B cell (primary cell): ENCODE results near the gene CCL8.

Experiments used
- EZH2 ChIP-seq: IDR thresholded peaks from 2 replicates; pipeline ENCODE4 v1.6.1; 2012; ENCODE audit warnings: borderline replicate concordance, low read depth, mild to moderate bottlenecking, moderate library complexity, low read length; ENCODE audit not compliant: insufficient read depth, poor library complexity, severe bottlenecking
- TF ChIP-seq, protein P1 (sequence below): fragments of 200-600 bp; IDR thresholded peaks from one replicate; pipeline ENCODE4 v1.8.0; 2022; ENCODE audit warnings: antibody characterized with exemption, mild to moderate bottlenecking

DNA sequence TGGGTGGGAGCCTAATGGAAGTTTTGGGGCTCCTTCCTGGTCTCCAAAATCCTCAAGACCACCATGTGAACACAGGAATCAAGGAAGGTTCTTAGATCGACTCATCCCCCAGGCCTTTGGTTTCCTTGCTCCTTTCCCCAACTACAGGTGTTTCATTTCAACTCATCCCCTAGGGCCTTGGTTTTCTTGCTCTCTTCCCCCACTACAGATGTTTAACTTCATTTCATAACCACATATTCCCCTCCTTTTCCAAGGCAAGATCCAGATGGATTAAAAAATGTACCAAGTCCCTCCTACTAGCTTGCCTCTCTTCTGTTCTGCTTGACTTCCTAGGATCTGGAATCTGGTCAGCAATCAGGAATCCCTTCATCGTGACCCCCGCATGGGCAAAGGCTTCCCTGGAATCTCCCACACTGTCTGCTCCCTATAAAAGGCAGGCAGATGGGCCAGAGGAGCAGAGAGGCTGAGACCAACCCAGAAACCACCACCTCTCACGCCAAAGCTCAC lies 33.9 kb upstream of the CCL8 start, which contains the start of gene CCL11:
- TF ChIP-seq, protein P1, sequence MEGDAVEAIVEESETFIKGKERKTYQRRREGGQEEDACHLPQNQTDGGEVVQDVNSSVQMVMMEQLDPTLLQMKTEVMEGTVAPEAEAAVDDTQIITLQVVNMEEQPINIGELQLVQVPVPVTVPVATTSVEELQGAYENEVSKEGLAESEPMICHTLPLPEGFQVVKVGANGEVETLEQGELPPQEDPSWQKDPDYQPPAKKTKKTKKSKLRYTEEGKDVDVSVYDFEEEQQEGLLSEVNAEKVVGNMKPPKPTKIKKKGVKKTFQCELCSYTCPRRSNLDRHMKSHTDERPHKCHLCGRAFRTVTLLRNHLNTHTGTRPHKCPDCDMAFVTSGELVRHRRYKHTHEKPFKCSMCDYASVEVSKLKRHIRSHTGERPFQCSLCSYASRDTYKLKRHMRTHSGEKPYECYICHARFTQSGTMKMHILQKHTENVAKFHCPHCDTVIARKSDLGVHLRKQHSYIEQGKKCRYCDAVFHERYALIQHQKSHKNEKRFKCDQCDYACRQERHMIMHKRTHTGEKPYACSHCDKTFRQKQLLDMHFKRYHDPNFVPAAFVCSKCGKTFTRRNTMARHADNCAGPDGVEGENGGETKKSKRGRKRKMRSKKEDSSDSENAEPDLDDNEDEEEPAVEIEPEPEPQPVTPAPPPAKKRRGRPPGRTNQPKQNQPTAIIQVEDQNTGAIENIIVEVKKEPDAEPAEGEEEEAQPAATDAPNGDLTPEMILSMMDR, result no peak
- no peak for TF ChIP-seq EZH2
